ENCODE results near the gene PRKCH. TPM values are rescaled to one million over a fixed set of nuclear protein-coding genes. Genes with fewer than 3 reads are reported as not detected.
A peak's percentile ranks its signal among the peaks of the same experiment; 100 is the strongest.

The PRKCH gene
- total and polyA plus RNA-seq, 12 donors = 8.3 to 25.1 (median 17.7) TPM

- intact Hi-C loops (cut with DNase I) = loop anchor here in 6 of 10 donors (5.0 to 10.0 kb wide), 5 partner anchors 38 to 160 kb away; partner anchors contain the start of gene HIF1A (in 2 of the 6)
- DNase-seq = no peak
- Histone ChIP-seq H3K4me3 (no peak overlapping the region), H3K27ac (peak overlapping the region in 1 of 10 donors; percentile 91), H3K36me3 (no peaks in the 10 kb centered on the region), H3K27me3 (no peaks in the 10 kb centered on the region), H3K9me3 (no peaks in the 10 kb centered on the region), H3K4me1 (peaks cover 14 to 99% (median 60%) of the 10 kb centered on the region in 9 donors)
- ATAC-seq = no peak
- TF ChIP-seq CTCF (IDR thresholded peaks at IDR 0.05) = no peak
Measured at GRCh38 chr14:61565181-61565580, 243.8 kb downstream of the PRKCH start.

GRCh38 chr14:61565836-61566536 is 244.6 kb downstream of the PRKCH start:
- no peak for TF ChIP-seq CTCF (IDR thresholded peaks at IDR 0.05)
- intact Hi-C loops (cut with DNase I) = loop anchor here in 6 of 10 donors (5.0 to 10.0 kb wide), 5 partner anchors 39 to 159 kb away; partner anchors contain the start of gene HIF1A (in 2 of the 6)

GRCh38 chr14:61566537-61567225 is 245.3 kb downstream of the PRKCH start:
- Histone ChIP-seq H3K36me3 (no peaks in the 10 kb centered on the region), H3K4me3 (no peak overlapping the region), H3K27ac (peak overlapping the region in 5 of 10 donors; percentile 29 to 91 (median 56)), H3K27me3 (no peaks in the 10 kb centered on the region), H3K9me3 (no peaks in the 10 kb centered on the region), H3K4me1 (peaks cover 12 to 99% (median 59%) of the 10 kb centered on the region in 9 donors)
- DNase-seq = no peak
- ATAC-seq = no peak
- intact Hi-C loops (cut with DNase I) = loop anchor here in 6 of 10 donors (5.0 to 10.0 kb wide), 5 partner anchors 39 to 158 kb away; partner anchors contain the start of gene HIF1A (in 2 of the 6)
- no peak for TF ChIP-seq CTCF (IDR thresholded peaks at IDR 0.05)
- WGBS, 2 donors = 80 to 82% methylated on average over 2 of the region's 2 CpGs

More at GRCh38 chr14:61565836-61566536, 244.6 kb downstream of the PRKCH start:
- Histone ChIP-seq H3K27ac (peak overlapping the region in 4 of 10 donors; percentile 44 to 91 (median 62)), H3K27me3 (no peaks in the 10 kb centered on the region), H3K36me3 (no peaks in the 10 kb centered on the region), H3K4me3 (no peak overlapping the region), H3K4me1 (peaks cover 18 to 99% (median 60%) of the 10 kb centered on the region in 9 donors), H3K9me3 (no peaks in the 10 kb centered on the region)
- WGBS, 2 donors = 74 to 85% methylated on average over 3 of the region's 3 CpGs
- DNase-seq (no peak), ATAC-seq (no peak)

- no peaks in the 10 kb centered on the region for H3K27me3 ChIP-seq
- WGBS, 2 donors = 52 to 54% methylated on average over 13 of the region's 13 CpGs
- no peaks in the 10 kb centered on the region for H3K36me3 ChIP-seq
- no peak for TF ChIP-seq CTCF (IDR thresholded peaks at IDR 0.05)
- peak overlapping the region; percentile 50 to 91 (median 77) for H3K27ac ChIP-seq
- peak in 4 of 8 donors; percentile 11 to 39 (median 21) for ATAC-seq
- no peaks in the 10 kb centered on the region for H3K9me3 ChIP-seq
- H3K4me3 ChIP-seq = peak overlapping the region in 7 of 10 donors; percentile 9 to 44 (median 39)
- H3K4me1 ChIP-seq = peaks cover 9 to 100% (median 53%) of the 10 kb centered on the region in 9 donors
- intact Hi-C loops (cut with DNase I) = loop anchor here in 7 of 10 donors (2.0 to 10.0 kb wide), 6 partner anchors 41 to 157 kb away; partner anchors contain the start of gene HIF1A (in 3 of the 7)
- DNase-seq = peak; percentile 33 to 68
Measured at GRCh38 chr14:61567838-61568571, 246.6 kb downstream of the PRKCH start.

Measured in heart right ventricle (tissue), 16 donors.